Omental fat pad (tissue), 4 donors: ENCODE measurements around the gene DLG1. TPM values are rescaled to one million over a fixed set of nuclear protein-coding genes. Genes with fewer than 3 reads are reported as not detected.
"Not testable (repeated sequence)": the region's sequence is repeated elsewhere in the genome, so short reads cannot be mapped to it uniquely, and the experiment has no call there.

Experiments used
- ATAC-seq: fragments of 150-250 bp; one replicate; pipeline ENCODE4 v1.9.1; 2016; ENCODE audit warnings: mild to moderate bottlenecking, moderate library complexity; ENCODE audit not compliant: low FRiP score
- DNase-seq: peaks from one replicate; pipeline ENCODE4 v3.0.0-alpha.2; 2019; ENCODE audit warnings: low spot score
- CTCF ChIP-seq, 3 donors: fragments of 450-650 bp; IDR thresholded peaks; one replicate each; pipeline ENCODE4 v1.5.1; 2016 to 2017; ENCODE audit warnings: antibody characterized with exemption in 3 of 3, mild to moderate bottlenecking in 3 of 3, moderate library complexity in 2 of 3
- total RNA-seq, 4 donors: library from RNA; depleted of rRNA; stranded (reverse); fragments of >200 nt; gene quantifications; one replicate each; pipeline ENCODE4 v1.1.0, GENCODE V29; 2016

The DLG1 gene
- total RNA-seq, 4 donors from 2014 or later = 47.1 to 65.4 (median 60.2) TPM

DNA sequence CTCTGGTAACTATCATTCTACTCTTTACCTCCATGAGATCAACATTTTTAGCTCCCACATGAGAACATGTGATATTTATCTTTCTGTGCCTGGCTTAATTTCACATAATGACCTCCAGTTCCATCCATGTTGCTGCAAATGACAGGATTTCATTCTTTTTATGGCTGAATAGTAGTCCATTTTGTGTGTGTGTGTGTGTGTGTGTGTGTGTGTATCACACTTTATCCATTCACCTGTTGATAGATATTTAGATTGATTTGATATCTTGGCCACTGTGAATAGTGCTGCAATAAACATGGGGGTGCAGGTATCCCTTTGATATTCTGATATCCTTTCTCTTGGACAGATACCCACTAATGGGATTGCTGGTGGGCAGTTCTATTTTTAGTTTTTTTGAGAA lies 18.3 kb downstream of the DLG1 start:
- ATAC-seq (no peak), DNase-seq (no peak)
- TF ChIP-seq CTCF (IDR thresholded peaks at IDR 0.05) = no peak

DNA sequence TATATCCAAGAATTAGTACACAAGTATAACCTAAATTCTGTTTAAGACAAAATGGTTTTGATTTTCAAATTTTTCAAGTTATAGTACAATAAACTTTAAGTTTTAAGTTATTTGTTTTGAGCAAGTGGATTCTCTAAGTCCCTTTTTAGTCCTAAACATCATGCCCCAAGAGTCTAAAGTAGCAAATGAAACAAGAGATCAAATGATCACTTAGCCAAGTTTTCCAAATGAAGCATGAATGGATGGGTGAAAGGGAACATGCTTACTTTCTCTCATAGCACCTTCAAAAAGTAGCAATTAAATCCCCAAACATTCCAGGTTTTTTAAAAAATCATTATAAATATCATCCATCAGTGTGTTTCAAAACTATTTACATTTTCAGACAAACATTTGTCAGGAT lies 19.5 kb downstream of the DLG1 start:
- TF ChIP-seq CTCF (IDR thresholded peaks at IDR 0.05) = no peak
- ATAC-seq = no peak

GRCh38 chr3:197276808-197277207 lies 21.6 kb downstream of the DLG1 start:
- not testable (repeated sequence) for DNase-seq, ATAC-seq

More for the DNA sequence above, 19.5 kb downstream of the DLG1 start:
- no peak for DNase-seq

GRCh38 chr3:197270558-197271317 lies 27.7 kb downstream of the DLG1 start:
- ATAC-seq = no peak
- TF ChIP-seq CTCF (IDR thresholded peaks at IDR 0.05) = no peak
- no peak for DNase-seq

GRCh38 chr3:197269024-197269423 lies 29.4 kb downstream of the DLG1 start:
- ATAC-seq = no peak
- TF ChIP-seq CTCF (IDR thresholded peaks at IDR 0.05) = no peak
- no peak for DNase-seq

DNA sequence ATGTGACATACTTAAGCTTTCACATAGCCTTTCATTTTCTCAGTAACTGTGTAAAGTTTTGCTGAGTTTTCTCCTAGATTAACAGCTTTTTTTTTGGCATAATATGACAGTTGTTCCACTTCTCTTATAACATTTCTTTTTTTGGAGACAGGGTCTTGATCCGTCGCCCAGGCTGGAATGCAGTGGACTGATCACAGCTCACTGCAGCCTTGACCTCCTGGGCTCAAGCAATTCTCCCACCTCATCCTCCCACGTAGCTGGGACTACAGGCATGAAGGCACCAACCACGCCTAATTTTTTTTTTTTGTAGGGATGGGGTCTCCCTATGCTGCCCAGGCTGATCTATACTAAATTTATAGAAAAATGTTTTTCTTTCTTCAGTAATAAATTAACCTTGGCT lies 30.1 kb downstream of the DLG1 start:
- TF ChIP-seq CTCF (IDR thresholded peaks at IDR 0.05) = no peak

GRCh38 chr3:197266331-197266730 lies 32.1 kb downstream of the DLG1 start:
- ATAC-seq (no peak), DNase-seq (no peak)
- TF ChIP-seq CTCF (IDR thresholded peaks at IDR 0.05) = no peak

More for the DNA sequence above, 30.1 kb downstream of the DLG1 start:
- ATAC-seq (no peak), DNase-seq (no peak)
